ENCODE data around the gene ADARB2. TPM values are rescaled to one million over a fixed set of nuclear protein-coding genes. Genes with fewer than 3 reads are reported as not detected.

ADARB2 gene
- total RNA-seq, 2 donors from 2014 or later: 8.0 to 12.2 TPM

DNA sequence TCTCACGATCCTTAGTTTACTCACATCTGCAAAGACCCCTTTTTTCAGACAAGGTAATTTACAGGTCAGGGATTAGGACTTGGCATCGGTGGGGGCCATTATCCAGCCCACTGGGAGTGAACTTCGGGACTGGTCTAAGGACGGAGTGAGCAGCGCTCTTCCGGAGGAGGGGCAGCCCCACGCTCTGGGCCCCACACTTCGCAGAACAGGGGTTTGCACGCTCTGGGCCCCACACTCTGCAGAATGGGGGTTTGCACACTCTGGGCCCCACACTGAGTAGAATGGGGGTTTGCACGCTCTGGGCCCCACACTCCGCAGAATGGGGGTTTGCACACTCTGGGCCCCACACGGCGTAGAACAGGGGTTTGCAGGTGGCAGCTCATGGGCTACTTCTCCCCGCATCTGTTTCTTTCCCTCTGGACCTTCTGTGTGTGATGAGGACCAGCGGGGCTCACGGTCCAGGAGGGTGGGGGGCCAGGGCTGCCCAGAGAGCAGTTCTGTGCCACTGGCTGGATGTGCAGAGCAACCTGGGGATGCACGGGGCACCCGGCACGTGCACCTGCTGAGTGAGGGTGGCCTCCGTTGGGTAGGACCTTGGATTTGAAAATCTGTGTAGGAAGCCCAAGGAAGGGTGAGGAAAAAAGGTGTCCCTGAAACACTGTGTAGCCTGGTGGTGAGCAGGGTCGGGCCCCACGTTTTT is 546.4 kb downstream of the ADARB2 start:
- peaks cover 30% of the 10 kb centered on the region for H3K4me1 ChIP-seq
- 77 to 79% methylated on average over 15 to 22 of the region's 22 CpGs for WGBS, 2 donors

DNA sequence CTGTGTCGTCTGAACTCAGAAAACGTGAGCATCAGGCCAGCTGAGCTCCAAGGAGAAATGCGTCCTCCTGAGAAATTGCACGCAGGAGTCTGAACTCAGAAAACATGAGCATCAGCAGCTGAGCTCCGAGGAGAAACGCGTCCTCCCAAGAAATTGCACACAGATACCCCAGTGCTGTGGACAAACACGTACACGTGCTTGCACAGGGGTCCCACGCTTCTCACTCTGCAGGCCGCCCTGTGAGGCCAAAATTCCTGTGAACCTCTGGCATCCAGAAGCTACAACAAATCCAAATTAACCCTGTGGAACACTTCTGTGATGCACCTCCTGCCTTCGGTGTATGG is 547.3 kb downstream of the ADARB2 start:
- Histone ChIP-seq H3K9me3 (no peaks in the 10 kb centered on the region), H3K4me1 (peaks cover 30% of the 10 kb centered on the region), H3K27me3 (no peaks in the 10 kb centered on the region), H3K4me3 (no peak overlapping the region), H3K27ac (peak overlapping the region in 3 of 4 donors; percentile 82 to 87 (median 86)), H3K36me3 (replicated peaks in 1 of 2; ENCODE audit: insufficient read depth in 1 of 2, low read depth in 2 of 2) (no peaks in the 10 kb centered on the region)
- 77 to 87% methylated on average over 11 to 12 of the region's 12 CpGs for WGBS, 2 donors
- intact Hi-C loops (cut with DNase I): no loop called here
- TF ChIP-seq, protein P1, sequence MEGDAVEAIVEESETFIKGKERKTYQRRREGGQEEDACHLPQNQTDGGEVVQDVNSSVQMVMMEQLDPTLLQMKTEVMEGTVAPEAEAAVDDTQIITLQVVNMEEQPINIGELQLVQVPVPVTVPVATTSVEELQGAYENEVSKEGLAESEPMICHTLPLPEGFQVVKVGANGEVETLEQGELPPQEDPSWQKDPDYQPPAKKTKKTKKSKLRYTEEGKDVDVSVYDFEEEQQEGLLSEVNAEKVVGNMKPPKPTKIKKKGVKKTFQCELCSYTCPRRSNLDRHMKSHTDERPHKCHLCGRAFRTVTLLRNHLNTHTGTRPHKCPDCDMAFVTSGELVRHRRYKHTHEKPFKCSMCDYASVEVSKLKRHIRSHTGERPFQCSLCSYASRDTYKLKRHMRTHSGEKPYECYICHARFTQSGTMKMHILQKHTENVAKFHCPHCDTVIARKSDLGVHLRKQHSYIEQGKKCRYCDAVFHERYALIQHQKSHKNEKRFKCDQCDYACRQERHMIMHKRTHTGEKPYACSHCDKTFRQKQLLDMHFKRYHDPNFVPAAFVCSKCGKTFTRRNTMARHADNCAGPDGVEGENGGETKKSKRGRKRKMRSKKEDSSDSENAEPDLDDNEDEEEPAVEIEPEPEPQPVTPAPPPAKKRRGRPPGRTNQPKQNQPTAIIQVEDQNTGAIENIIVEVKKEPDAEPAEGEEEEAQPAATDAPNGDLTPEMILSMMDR (IDR thresholded peaks at IDR 0.05): no peak
- no peak for DNase-seq
- no peak for ATAC-seq

More for the DNA sequence above, 546.4 kb downstream of the ADARB2 start:
- DNase-seq (no peak), ATAC-seq (no peak)
- TF ChIP-seq, protein P1 (IDR thresholded peaks at IDR 0.05): no peak
- Histone ChIP-seq H3K27ac (peak overlapping the region in 1 of 4 donors; percentile 82), H3K9me3 (no peaks in the 10 kb centered on the region), H3K4me3 (no peak overlapping the region), H3K27me3 (no peaks in the 10 kb centered on the region), H3K36me3 (replicated peaks in 1 of 2; ENCODE audit: insufficient read depth in 1 of 2, low read depth in 2 of 2) (no peaks in the 10 kb centered on the region)
- intact Hi-C loops (cut with DNase I): no loop called here

DNA sequence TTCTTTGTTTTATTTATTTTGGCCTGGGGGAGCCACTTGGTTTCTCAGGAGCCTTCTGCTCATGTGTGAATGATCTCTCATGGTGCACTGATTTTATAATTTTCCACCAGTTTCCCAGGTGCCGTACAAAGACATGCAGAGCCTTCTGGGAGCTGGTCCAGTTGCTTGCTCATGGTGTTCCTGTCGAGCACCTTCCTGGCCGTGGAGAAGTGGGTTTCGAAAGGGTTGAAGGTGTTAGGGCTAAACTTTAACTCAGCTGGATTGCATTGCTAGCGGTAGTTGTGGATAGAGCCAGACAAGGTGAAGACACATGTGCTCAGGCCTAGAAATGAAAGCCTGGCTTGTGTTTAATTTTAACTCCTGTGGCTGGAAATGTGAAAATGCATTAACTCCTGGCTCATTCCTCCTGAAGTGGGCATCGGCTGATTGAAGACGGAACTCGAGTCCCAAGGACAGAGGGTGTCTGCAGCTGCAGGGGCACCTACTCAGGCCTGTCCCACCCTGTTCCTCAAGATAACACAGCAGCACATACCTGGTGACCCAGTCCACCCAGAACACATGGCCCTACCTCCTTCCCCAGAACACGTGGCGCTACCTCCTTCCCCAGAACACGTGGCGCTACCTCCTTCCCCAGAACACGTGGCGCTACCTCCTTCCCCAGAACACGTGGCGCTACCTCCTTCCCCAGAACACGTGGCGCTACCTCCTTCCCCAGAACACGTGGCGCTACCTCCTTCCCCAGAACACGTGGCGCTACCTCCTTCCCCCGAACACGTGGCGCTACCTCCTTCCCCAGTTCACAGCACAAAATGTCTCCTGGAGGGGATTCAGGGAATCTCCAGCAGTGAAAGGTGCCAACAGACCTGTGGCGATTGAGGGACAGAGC is 547.9 kb downstream of the ADARB2 start:
- intact Hi-C loops (cut with DNase I): no loop called here
- H3K4me3 ChIP-seq: no peak overlapping the region
- no peaks in the 10 kb centered on the region for H3K36me3 ChIP-seq (replicated peaks in 1 of 2; ENCODE audit: insufficient read depth in 1 of 2, low read depth in 2 of 2)
- H3K27ac ChIP-seq: peak overlapping the region; percentile 62 to 87 (median 84)
- WGBS, 2 donors: 74 to 87% methylated on average over 22 to 25 of the region's 26 CpGs
- H3K27me3 ChIP-seq: no peaks in the 10 kb centered on the region
- ATAC-seq (no peak), DNase-seq (peak in 1 of 4 donors; percentile 13)
- TF ChIP-seq, protein P1 (IDR thresholded peaks at IDR 0.05): no peak
- no peak for TF ChIP-seq POLR2A (IDR thresholded peaks at IDR 0.05)
- no peaks in the 10 kb centered on the region for H3K9me3 ChIP-seq
- peaks cover 30% of the 10 kb centered on the region for H3K4me1 ChIP-seq

DNA sequence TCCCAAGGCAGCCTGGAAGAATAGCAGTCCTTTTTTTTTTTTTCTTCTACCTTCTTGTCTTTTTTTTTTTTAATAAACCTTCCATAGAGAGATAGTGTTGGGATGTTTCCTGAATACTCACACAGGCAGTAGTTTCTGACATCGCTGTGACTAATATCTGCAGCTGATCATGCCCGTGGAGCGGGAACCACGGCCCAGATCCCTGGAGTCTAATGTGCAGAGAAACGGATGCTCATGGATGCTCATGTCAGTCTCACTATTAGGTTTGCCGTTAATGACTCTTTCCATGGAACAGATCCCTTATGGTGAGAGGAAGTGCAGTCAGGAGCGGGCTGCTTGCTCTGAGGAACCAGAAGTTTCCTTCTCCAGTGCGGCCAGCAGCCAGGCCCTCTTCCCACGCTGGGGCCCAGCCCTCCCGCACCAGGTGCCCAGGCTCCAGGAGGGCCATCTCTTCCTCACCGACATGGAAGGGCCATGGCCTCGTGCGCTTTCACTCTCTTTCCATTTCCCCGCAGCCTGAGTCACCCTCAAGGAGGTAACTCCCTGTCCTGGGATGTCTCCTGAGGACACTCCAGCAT is 548.7 kb downstream of the ADARB2 start:
- Histone ChIP-seq H3K4me1 (peaks cover 30% of the 10 kb centered on the region), H3K36me3 (replicated peaks in 1 of 2; ENCODE audit: insufficient read depth in 1 of 2, low read depth in 2 of 2) (no peaks in the 10 kb centered on the region), H3K27ac (peak overlapping the region; percentile 59 to 87 (median 84)), H3K4me3 (no peak overlapping the region), H3K9me3 (no peaks in the 10 kb centered on the region), H3K27me3 (no peaks in the 10 kb centered on the region)
- ATAC-seq: peak; percentile 15
- 70 to 77% methylated on average over 14 of the region's 14 CpGs for WGBS, 2 donors
- no peak for DNase-seq
- TF ChIP-seq, protein P1 (IDR thresholded peaks at IDR 0.05): no peak
- intact Hi-C loops (cut with DNase I): no loop called here
